Measurements from ENCODE around the gene LRRK1. TPM values are rescaled to one million over a fixed set of nuclear protein-coding genes. Genes with fewer than 3 reads are reported as not detected.

The LRRK1 gene
- total RNA-seq, 3 donors from 2014 or later (not counting 1 experiment from before 2014, with no cell fraction given): 1.2 to 5.5 (median 3.2) TPM

- H3K27ac ChIP-seq (ENCODE audit: low read length): no peak overlapping the region
- DNase-seq (peak in 1 of 2 donors; percentile 8), ATAC-seq (no peak)
- intact Hi-C loops (cut with micrococcal nuclease): no loop called here
- 92% methylated on average over 19 of the region's 19 CpGs for WGBS (ENCODE audit: insufficient coverage)
- H3K4me3 Mint-ChIP-seq: no peak overlapping the region
- H3K4me3 ChIP-seq (ENCODE audit: low read length): no peak overlapping the region
- H3K36me3 Mint-ChIP-seq: peaks cover 6% of the 10 kb centered on the region
- H3K9me3 ChIP-seq (ENCODE audit: control insufficient read depth, insufficient read depth, low read length): no peaks in the 10 kb centered on the region
- no peaks in the 10 kb centered on the region for H3K36me3 ChIP-seq (ENCODE audit: control insufficient read depth, insufficient read depth, low read length)
- H3K27ac Mint-ChIP-seq: no peak overlapping the region
- H3K9me3 Mint-ChIP-seq: peaks cover 0 to 2% of the 10 kb centered on the region in 2 donors
- TF ChIP-seq, protein P1, sequence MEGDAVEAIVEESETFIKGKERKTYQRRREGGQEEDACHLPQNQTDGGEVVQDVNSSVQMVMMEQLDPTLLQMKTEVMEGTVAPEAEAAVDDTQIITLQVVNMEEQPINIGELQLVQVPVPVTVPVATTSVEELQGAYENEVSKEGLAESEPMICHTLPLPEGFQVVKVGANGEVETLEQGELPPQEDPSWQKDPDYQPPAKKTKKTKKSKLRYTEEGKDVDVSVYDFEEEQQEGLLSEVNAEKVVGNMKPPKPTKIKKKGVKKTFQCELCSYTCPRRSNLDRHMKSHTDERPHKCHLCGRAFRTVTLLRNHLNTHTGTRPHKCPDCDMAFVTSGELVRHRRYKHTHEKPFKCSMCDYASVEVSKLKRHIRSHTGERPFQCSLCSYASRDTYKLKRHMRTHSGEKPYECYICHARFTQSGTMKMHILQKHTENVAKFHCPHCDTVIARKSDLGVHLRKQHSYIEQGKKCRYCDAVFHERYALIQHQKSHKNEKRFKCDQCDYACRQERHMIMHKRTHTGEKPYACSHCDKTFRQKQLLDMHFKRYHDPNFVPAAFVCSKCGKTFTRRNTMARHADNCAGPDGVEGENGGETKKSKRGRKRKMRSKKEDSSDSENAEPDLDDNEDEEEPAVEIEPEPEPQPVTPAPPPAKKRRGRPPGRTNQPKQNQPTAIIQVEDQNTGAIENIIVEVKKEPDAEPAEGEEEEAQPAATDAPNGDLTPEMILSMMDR (IDR thresholded peaks at IDR 0.05): no peak
- H3K4me1 Mint-ChIP-seq: no peaks in the 10 kb centered on the region
- no peaks in the 10 kb centered on the region for H3K27me3 ChIP-seq (ENCODE audit: control insufficient read depth, insufficient read depth, low read length)
- peaks cover 11 to 17% of the 10 kb centered on the region in 2 donors for H3K27me3 Mint-ChIP-seq (ENCODE audit: low read depth in 2 of 2)
- H3K4me1 ChIP-seq (ENCODE audit: control insufficient read depth, insufficient read depth, low read length): no peaks in the 10 kb centered on the region
Observed at GRCh38 chr15:101045835-101046691, 126.9 kb downstream of the LRRK1 start.

- DNase-seq (no peak), ATAC-seq (no peak)
- Mint-ChIP-seq H3K4me3 (no peak overlapping the region), H3K4me1 (no peaks in the 10 kb centered on the region), H3K36me3 (no peaks in the 10 kb centered on the region), H3K27ac (no peak overlapping the region), H3K27me3 (ENCODE audit: low read depth in 2 of 2) (peaks cover 3 to 11% of the 10 kb centered on the region in 2 donors), H3K9me3 (no peaks in the 10 kb centered on the region)
- H3K4me3 ChIP-seq (ENCODE audit: low read length): no peak overlapping the region
- no peaks in the 10 kb centered on the region for H3K27me3 ChIP-seq (ENCODE audit: control insufficient read depth, insufficient read depth, low read length)
- no peaks in the 10 kb centered on the region for H3K4me1 ChIP-seq (ENCODE audit: control insufficient read depth, insufficient read depth, low read length)
- no peaks in the 10 kb centered on the region for H3K9me3 ChIP-seq (ENCODE audit: control insufficient read depth, insufficient read depth, low read length)
- TF ChIP-seq, protein P1 (IDR thresholded peaks at IDR 0.05): no peak
- H3K27ac ChIP-seq (ENCODE audit: low read length): no peak overlapping the region
- no peaks in the 10 kb centered on the region for H3K36me3 ChIP-seq (ENCODE audit: control insufficient read depth, insufficient read depth, low read length)
- intact Hi-C loops (cut with micrococcal nuclease): no loop called here
- WGBS (ENCODE audit: insufficient coverage): 72% methylated on average over 7 of the region's 7 CpGs
Observed at GRCh38 chr15:101046826-101047225, 127.7 kb downstream of the LRRK1 start.

- Histone ChIP-seq H3K27me3 (ENCODE audit: control insufficient read depth, insufficient read depth, low read length) (no peaks in the 10 kb centered on the region), H3K27ac (ENCODE audit: low read length) (no peak overlapping the region), H3K9me3 (ENCODE audit: control insufficient read depth, insufficient read depth, low read length) (no peaks in the 10 kb centered on the region), H3K4me3 (ENCODE audit: low read length) (no peak overlapping the region), H3K36me3 (ENCODE audit: control insufficient read depth, insufficient read depth, low read length) (no peaks in the 10 kb centered on the region), H3K4me1 (ENCODE audit: control insufficient read depth, insufficient read depth, low read length) (no peaks in the 10 kb centered on the region)
- peaks cover 0 to 6% of the 10 kb centered on the region in 2 donors for H3K27me3 Mint-ChIP-seq (ENCODE audit: low read depth in 2 of 2)
- H3K36me3 Mint-ChIP-seq: no peaks in the 10 kb centered on the region
- no peaks in the 10 kb centered on the region for H3K4me1 Mint-ChIP-seq
- 90% methylated on average over 22 of the region's 22 CpGs for WGBS (ENCODE audit: insufficient coverage)
- H3K27ac Mint-ChIP-seq: no peak overlapping the region
- intact Hi-C loops (cut with micrococcal nuclease): no loop called here
- DNase-seq (peak in 1 of 2 donors; percentile 2), ATAC-seq (no peak)
- TF ChIP-seq, protein P1 (IDR thresholded peaks at IDR 0.05): no peak
- no peaks in the 10 kb centered on the region for H3K9me3 Mint-ChIP-seq
- H3K4me3 Mint-ChIP-seq: no peak overlapping the region
Observed at GRCh38 chr15:101047301-101047781, 128.2 kb downstream of the LRRK1 start.

Measured in natural killer cell (primary cell).